ENCODE results near the gene GAMT. TPM values are rescaled to one million over a fixed set of nuclear protein-coding genes. Genes with fewer than 3 reads are reported as not detected.

GAMT gene
- total and polyA plus RNA-seq, 2 donors (not counting 3 experiments of a cell fraction or from before 2014, with no cell fraction given) = 22.1 to 36.9 TPM

- TF ChIP-seq MAX (IDR thresholded peaks at IDR 0.05; ENCODE audit: insufficient read depth, insufficient read length) = no peak
- no peak for TF ChIP-seq CTCF (IDR thresholded peaks at IDR 0.05; ENCODE audit: extremely low read depth in 1 of 2, insufficient read depth in 1 of 2, low read depth in 1 of 2, low read length in 2 of 2)
- no peak for TF ChIP-seq POLR2AphosphoS5 (IDR thresholded peaks at IDR 0.05; ENCODE audit: insufficient read depth, low read depth, low read length)
- TF ChIP-seq EZH2 (IDR thresholded peaks at IDR 0.05; ENCODE audit: borderline replicate concordance, low read depth, low read length, severe bottlenecking) = no peak
- TF ChIP-seq POLR2A (IDR thresholded peaks at IDR 0.05; ENCODE audit: low read depth, low read length) = no peak
- TF ChIP-seq FOS (IDR thresholded peaks at IDR 0.05; ENCODE audit: borderline replicate concordance, insufficient read depth, low read length) = no peak
- no peak for TF ChIP-seq GATA2 (IDR thresholded peaks at IDR 0.05; ENCODE audit: insufficient read depth, insufficient read length, low read depth, low read length)
- no peak for TF ChIP-seq MYC (IDR thresholded peaks at IDR 0.05; ENCODE audit: low read depth, low read length)
- no peak for TF ChIP-seq JUN (IDR thresholded peaks at IDR 0.05; ENCODE audit: borderline replicate concordance, insufficient read depth, insufficient read length, low read depth)
- peaks cover 6% of the 10 kb centered on the region for H3K79me2 ChIP-seq (ENCODE audit: control insufficient read depth, insufficient read depth, low read length)
- CTCF ChIA-PET = no interaction called here
- no peaks in the 10 kb centered on the region for H4K20me1 ChIP-seq (replicated peaks; ENCODE audit: control insufficient read depth, extremely low read depth, insufficient read depth, low read length)
- no peak overlapping the region for H3K27ac ChIP-seq (ENCODE audit: insufficient read depth, low read depth, low read length)
- POLR2A ChIA-PET = no interaction called here
- no peak overlapping the region for H3K9ac ChIP-seq (replicated peaks; ENCODE audit: extremely low read depth, insufficient read depth, low read length)
- intact Hi-C loops (cut with micrococcal nuclease) (loop anchor here (5.0 kb wide), 1 partner anchor 39 kb away; no protein-coding TSS in a partner anchor), dilution Hi-C loops (cut with MboI; ENCODE audit: extremely low pct_ligation_motif_present, low sequenced_read_pairs) (no loop called here)
- H2AFZ ChIP-seq (ENCODE audit: low read depth, low read length) = no peak overlapping the region
- FAIRE-seq (no peak), DNase-seq (ENCODE audit: low read depth, low spot score) (no peak)
- H3K4me1 ChIP-seq (ENCODE audit: control insufficient read depth, extremely low read depth, insufficient read depth, low read length) = peaks cover 6% of the 10 kb centered on the region
- H3K9me3 ChIP-seq (replicated peaks; ENCODE audit: control insufficient read depth, insufficient read depth, low read length) = no peaks in the 10 kb centered on the region
- BruUV-seq (replicated peaks) = no TSS peak
- H3K4me3 ChIP-seq (replicated peaks in 1 of 3; ENCODE audit: insufficient read depth in 1 of 3, low read depth in 1 of 3, low read length in 3 of 3) = no peak overlapping the region
- H3K4me2 ChIP-seq (ENCODE audit: insufficient read depth, low read length) = no peak overlapping the region
- no peaks in the 10 kb centered on the region for H3K36me3 ChIP-seq (ENCODE audit: control insufficient read depth in 2 of 2, extremely low read depth in 1 of 2, insufficient read depth in 2 of 2, low read length in 2 of 2)
- H3K27me3 ChIP-seq (ENCODE audit: control insufficient read depth in 2 of 2, insufficient read depth in 2 of 2, low read length in 2 of 2) = no peaks in the 10 kb centered on the region
- H3K9me1 ChIP-seq (replicated peaks; ENCODE audit: control insufficient read depth, extremely low read depth, insufficient read depth, low read length) = no peaks in the 10 kb centered on the region
Observed at GRCh38 chr19:1350867-1351266, 50.5 kb downstream of the GAMT start.
